MM.1S (cell line): ENCODE results near the gene CCDC182.
A peak's percentile ranks its signal among the peaks of the same experiment; 100 is the strongest.

Experiments
- DNase-seq: peaks from one replicate; pipeline ENCODE4 v3.0.0-alpha.2; 2015
- H2AFZ ChIP-seq: fragments of 300-600 bp; sonication (generic); 2 replicates; pipeline ENCODE4 v1.6.0; 2016; ENCODE audit warnings: antibody characterized with exemption, low read length
- H3F3A ChIP-seq: fragments of 300-600 bp; sonication (generic); 2 replicates; pipeline ENCODE4 v1.6.1; 2016; ENCODE audit warnings: mild to moderate bottlenecking, antibody characterized with exemption, low read length, moderate library complexity, mixed read lengths; ENCODE audit not compliant: insufficient read depth
- H3K27ac ChIP-seq: fragments of 300-600 bp; sonication (generic); 2 replicates; pipeline ENCODE4 v1.5.1; 2016; ENCODE audit warnings: mild to moderate bottlenecking, low read length
- H3K27me3 ChIP-seq: fragments of 300-600 bp; sonication (generic); replicated peaks from 2 replicates; pipeline ENCODE4 v1.6.0; 2016; ENCODE audit warnings: low read length; ENCODE audit not compliant: insufficient read depth
- H3K36me3 ChIP-seq: fragments of 300-600 bp; sonication (generic); replicated peaks from 2 replicates; pipeline ENCODE4 v1.6.1; 2016; ENCODE audit warnings: mild to moderate bottlenecking, low read length, mixed read lengths; ENCODE audit not compliant: insufficient read depth
- H3K4me1 ChIP-seq: fragments of 300-600 bp; sonication (generic); 2 replicates; pipeline ENCODE4 v1.6.1; 2016; ENCODE audit warnings: low read length, mixed read lengths
- H3K4me2 ChIP-seq: fragments of 300-600 bp; sonication (generic); 2 replicates; pipeline ENCODE4 v1.6.0; 2016; ENCODE audit warnings: low read depth, low read length
- H3K4me3 ChIP-seq: fragments of 300-600 bp; sonication (generic); 2 replicates; pipeline ENCODE4 v1.5.1; 2016; ENCODE audit warnings: low read length, mixed read lengths
- H3K79me2 ChIP-seq: fragments of 300-600 bp; sonication (generic); 2 replicates; pipeline ENCODE4 v1.6.1; 2016; ENCODE audit warnings: mixed run types, low read length, mixed read lengths
- H3K9ac ChIP-seq: fragments of 300-600 bp; sonication (generic); 2 replicates; pipeline ENCODE4 v1.6.1; 2016; ENCODE audit warnings: low read length, mixed read lengths
- H3K9me2 ChIP-seq: fragments of 300-600 bp; sonication (generic); replicated peaks from 2 replicates; pipeline ENCODE4 v1.6.1; 2016; ENCODE audit warnings: mild to moderate bottlenecking, low read length, mixed read lengths; ENCODE audit not compliant: insufficient read depth
- H3K9me3 ChIP-seq: fragments of 300-600 bp; sonication (generic); replicated peaks from 2 replicates; pipeline ENCODE4 v1.6.1; 2016; ENCODE audit warnings: mild to moderate bottlenecking, low read length, mixed read lengths; ENCODE audit not compliant: insufficient read depth
- H4K20me1 ChIP-seq: fragments of 300-600 bp; sonication (generic); 2 replicates; pipeline ENCODE4 v1.6.1; 2016; ENCODE audit warnings: mild to moderate bottlenecking, low read length, moderate library complexity, mixed read lengths; ENCODE audit not compliant: insufficient read depth
- EZH2 ChIP-seq: fragments of 300-600 bp; sonication (generic); optimal IDR thresholded peaks from 2 replicates; pipeline ENCODE3; 2017; ENCODE audit warnings: low read depth, mild to moderate bottlenecking, antibody characterized with exemption, low read length, mixed read lengths
- EZH2phosphoT487 ChIP-seq: fragments of 300-600 bp; sonication (generic); IDR thresholded peaks from 2 replicates; pipeline ENCODE4 v1.6.1; 2018; ENCODE audit warnings: antibody characterized with exemption, low read length
- TF ChIP-seq, protein P1 (sequence below): fragments of 300-600 bp; sonication (generic); IDR thresholded peaks from 2 replicates; pipeline ENCODE4 v1.5.1; 2016; ENCODE audit warnings: antibody characterized with exemption, low read length, mixed read lengths

The CCDC182 gene

DNA sequence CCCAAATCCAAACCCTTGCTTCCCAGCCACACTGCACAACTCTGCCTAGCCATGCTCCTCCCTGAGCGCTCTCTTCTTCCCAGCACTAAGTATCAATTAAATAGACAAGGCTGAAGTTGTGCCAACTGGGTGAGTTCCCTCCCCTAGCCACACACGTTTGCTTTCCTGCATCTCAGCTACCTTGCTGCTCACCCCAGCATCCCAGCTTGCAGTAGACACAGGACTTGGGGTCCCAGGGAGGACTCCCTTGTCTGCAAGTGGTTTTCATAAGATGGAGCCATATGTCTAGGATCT lies 4.9 kb downstream of the CCDC182 start:
- no peak overlapping the region for H2AFZ ChIP-seq
- no peaks in the 10 kb centered on the region for H3K27me3 ChIP-seq

DNA sequence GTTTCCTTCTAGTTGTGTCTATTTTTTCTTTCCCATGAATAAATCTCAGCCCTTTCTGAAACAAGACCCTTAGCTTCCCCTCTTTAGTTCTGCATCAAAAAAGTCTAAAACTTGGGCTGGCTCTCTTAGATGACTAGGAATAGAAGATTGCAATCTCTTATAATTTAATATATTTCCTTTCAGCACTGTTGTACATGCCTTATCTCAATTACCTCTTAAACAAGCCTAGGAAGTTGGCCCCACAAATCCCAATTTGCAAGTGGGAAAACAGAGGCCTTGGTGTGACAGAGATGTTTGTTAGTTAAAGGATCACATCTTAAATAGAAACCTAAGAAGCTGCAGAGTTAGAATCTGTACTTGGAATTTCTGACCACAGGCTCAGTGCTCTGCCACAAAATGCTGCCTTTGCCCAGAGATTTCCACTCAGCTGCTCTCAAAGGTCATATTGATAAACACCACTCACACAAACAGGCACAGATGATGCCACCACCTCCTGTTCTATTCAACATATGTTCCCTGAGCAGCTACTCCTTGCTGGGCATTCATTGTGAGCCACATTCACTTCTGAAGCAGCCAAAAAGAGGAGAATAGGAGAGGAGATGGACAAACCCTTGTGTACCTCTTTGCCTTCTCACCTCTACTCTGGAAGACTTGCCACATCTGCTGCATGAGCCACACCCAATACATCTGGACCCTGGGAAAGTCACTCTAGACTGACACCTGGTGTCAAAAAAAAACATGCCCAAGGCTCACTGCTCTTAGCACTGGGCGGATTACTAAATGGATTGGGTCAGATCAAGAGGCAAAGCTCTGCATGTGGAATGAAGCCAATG lies 5.5 kb downstream of the CCDC182 start:
- Histone ChIP-seq H3K9ac (no peak overlapping the region), H3K27ac (no peak overlapping the region), H2AFZ (no peak overlapping the region), H4K20me1 (no peaks in the 10 kb centered on the region), H3K9me2 (no peaks in the 10 kb centered on the region), H3K9me3 (no peaks in the 10 kb centered on the region), H3K4me2 (no peak overlapping the region), H3K4me1 (peaks cover 16% of the 10 kb centered on the region), H3K27me3 (no peaks in the 10 kb centered on the region), H3F3A (0 out of 2 replicates have a peak, but pooled peaks cover 7% of the 10 kb centered on the region), H3K79me2 (no peaks in the 10 kb centered on the region), H3K36me3 (no peaks in the 10 kb centered on the region), H3K4me3 (no peak overlapping the region)
- DNase-seq = peak; percentile 62
- TF ChIP-seq, protein P1, sequence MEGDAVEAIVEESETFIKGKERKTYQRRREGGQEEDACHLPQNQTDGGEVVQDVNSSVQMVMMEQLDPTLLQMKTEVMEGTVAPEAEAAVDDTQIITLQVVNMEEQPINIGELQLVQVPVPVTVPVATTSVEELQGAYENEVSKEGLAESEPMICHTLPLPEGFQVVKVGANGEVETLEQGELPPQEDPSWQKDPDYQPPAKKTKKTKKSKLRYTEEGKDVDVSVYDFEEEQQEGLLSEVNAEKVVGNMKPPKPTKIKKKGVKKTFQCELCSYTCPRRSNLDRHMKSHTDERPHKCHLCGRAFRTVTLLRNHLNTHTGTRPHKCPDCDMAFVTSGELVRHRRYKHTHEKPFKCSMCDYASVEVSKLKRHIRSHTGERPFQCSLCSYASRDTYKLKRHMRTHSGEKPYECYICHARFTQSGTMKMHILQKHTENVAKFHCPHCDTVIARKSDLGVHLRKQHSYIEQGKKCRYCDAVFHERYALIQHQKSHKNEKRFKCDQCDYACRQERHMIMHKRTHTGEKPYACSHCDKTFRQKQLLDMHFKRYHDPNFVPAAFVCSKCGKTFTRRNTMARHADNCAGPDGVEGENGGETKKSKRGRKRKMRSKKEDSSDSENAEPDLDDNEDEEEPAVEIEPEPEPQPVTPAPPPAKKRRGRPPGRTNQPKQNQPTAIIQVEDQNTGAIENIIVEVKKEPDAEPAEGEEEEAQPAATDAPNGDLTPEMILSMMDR = peak; percentile 70
- no peak for TF ChIP-seq EZH2

More for the DNA sequence above, 4.9 kb downstream of the CCDC182 start:
- no peak overlapping the region for H3K27ac ChIP-seq
- H3K9me3 ChIP-seq = no peaks in the 10 kb centered on the region
- no peaks in the 10 kb centered on the region for H3K36me3 ChIP-seq
- H3K9me2 ChIP-seq = no peaks in the 10 kb centered on the region
- TF ChIP-seq EZH2 (no peak), EZH2phosphoT487 (no peak)
- TF ChIP-seq, protein P1 = no peak
- H3K79me2 ChIP-seq = no peaks in the 10 kb centered on the region
- no peak for DNase-seq
- H3K4me2 ChIP-seq = no peak overlapping the region
- no peak overlapping the region for H3K4me3 ChIP-seq
- 0 out of 2 replicates have a peak, but pooled peaks cover 5% of the 10 kb centered on the region for H3F3A ChIP-seq
- peaks cover 10% of the 10 kb centered on the region for H3K4me1 ChIP-seq
- H4K20me1 ChIP-seq = no peaks in the 10 kb centered on the region
- H3K9ac ChIP-seq = no peak overlapping the region

DNA sequence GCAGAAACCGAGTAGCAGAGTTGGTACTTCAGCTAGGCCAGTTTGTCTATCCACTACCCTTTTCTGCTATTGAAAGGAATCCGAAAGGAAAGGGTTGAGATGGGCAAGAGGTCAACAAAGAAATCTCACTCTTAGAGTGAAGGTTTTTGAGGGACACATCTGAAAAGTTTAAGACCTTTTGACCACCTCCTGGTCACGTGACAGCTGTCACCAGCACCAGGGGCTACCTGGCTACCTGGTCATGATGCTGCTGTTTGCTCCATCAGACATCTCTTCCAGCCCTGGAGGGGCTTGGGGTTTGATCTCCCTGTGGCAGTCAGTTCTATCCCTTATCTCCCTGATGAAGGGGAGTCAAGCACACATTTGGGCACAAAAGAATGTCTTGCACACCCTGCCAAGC lies 7.6 kb downstream of the CCDC182 start:
- Histone ChIP-seq H3K27me3 (no peaks in the 10 kb centered on the region), H3K27ac (no peak overlapping the region), H3K9ac (no peak overlapping the region), H3K4me3 (no peak overlapping the region), H3F3A (0 out of 2 replicates have a peak, but pooled peaks cover 7% of the 10 kb centered on the region), H3K79me2 (no peaks in the 10 kb centered on the region), H2AFZ (no peak overlapping the region), H3K4me1 (peaks cover 17% of the 10 kb centered on the region), H4K20me1 (no peaks in the 10 kb centered on the region), H3K9me3 (no peaks in the 10 kb centered on the region), H3K36me3 (no peaks in the 10 kb centered on the region), H3K9me2 (no peaks in the 10 kb centered on the region), H3K4me2 (no peak overlapping the region)
- DNase-seq = no peak
- TF ChIP-seq EZH2 (no peak), EZH2phosphoT487 (no peak)
- TF ChIP-seq, protein P1 = no peak
